SJCRH30 (cell line): ENCODE results near the gene ALDH1B1. TPM values are rescaled to one million over a fixed set of nuclear protein-coding genes. Genes with fewer than 3 reads are reported as not detected.

Source experiments
- DNase-seq, 2 experiments: peaks; one replicate each; pipeline ENCODE4 v3.0.0-alpha.2; 2015 to 2020
- H3K27ac ChIP-seq: fragments of 250-450 bp; sonication (Bioruptor Pico); 2 replicates; pipeline ENCODE4 v1.5.1; 2020; ENCODE audit warnings: mild to moderate bottlenecking, moderate library complexity
- H3K27me3 ChIP-seq: fragments of 250-450 bp; sonication (Bioruptor Pico); 2 replicates; pipeline ENCODE4 v1.5.1; 2020; ENCODE audit warnings: mild to moderate bottlenecking, moderate library complexity
- H3K36me3 ChIP-seq: fragments of 250-450 bp; sonication (Bioruptor Pico); 2 replicates; pipeline ENCODE4 v1.5.1; 2020; ENCODE audit warnings: mild to moderate bottlenecking, moderate library complexity
- H3K4me1 ChIP-seq: fragments of 250-450 bp; sonication (Bioruptor Pico); 2 replicates; pipeline ENCODE4 v1.5.1; 2020; ENCODE audit warnings: mild to moderate bottlenecking, moderate library complexity
- H3K4me3 ChIP-seq: fragments of 250-450 bp; sonication (Bioruptor Pico); 2 replicates; pipeline ENCODE4 v1.5.1; 2020; ENCODE audit warnings: mild to moderate bottlenecking, moderate library complexity
- H3K9me3 ChIP-seq: fragments of 250-450 bp; sonication (Bioruptor Pico); replicated peaks from 2 replicates; pipeline ENCODE4 v1.5.1; 2020; ENCODE audit warnings: mild to moderate bottlenecking, moderate library complexity
- total RNA-seq: library from RNA; depleted of rRNA; stranded (reverse); fragments of >200 nt; shearing (Covaris generic); gene quantifications from 2 replicates; pipeline ENCODE4 v1.2.3, GENCODE V29; 2014; rRNA removed

The ALDH1B1 gene
- total RNA-seq, 1 experiment from 2014 or later: 80.3 TPM

DNA sequence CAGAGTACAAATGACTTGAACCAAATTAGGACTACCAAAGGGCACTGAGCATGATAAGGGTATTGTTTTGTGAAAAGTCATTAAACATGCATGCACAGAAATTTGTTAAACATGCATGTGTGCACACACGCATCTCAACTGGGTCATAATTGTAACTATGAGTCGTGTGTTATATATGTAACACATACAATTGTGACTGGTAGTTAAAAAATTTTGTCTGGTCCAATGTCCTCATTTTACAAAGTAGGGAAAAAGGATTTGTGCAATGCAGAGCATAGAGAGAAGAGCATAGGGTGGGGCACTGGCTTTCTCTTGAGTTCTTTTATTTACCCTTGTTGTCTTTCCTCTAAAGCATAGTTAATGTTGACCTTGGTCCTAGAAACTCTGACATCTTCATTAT is 51.1 kb downstream of the ALDH1B1 start:
- Histone ChIP-seq H3K27me3 (no peaks in the 10 kb centered on the region), H3K36me3 (no peaks in the 10 kb centered on the region), H3K27ac (no peak overlapping the region), H3K9me3 (no peaks in the 10 kb centered on the region), H3K4me3 (no peak overlapping the region), H3K4me1 (no peaks in the 10 kb centered on the region)
- DNase-seq: no peak

DNA sequence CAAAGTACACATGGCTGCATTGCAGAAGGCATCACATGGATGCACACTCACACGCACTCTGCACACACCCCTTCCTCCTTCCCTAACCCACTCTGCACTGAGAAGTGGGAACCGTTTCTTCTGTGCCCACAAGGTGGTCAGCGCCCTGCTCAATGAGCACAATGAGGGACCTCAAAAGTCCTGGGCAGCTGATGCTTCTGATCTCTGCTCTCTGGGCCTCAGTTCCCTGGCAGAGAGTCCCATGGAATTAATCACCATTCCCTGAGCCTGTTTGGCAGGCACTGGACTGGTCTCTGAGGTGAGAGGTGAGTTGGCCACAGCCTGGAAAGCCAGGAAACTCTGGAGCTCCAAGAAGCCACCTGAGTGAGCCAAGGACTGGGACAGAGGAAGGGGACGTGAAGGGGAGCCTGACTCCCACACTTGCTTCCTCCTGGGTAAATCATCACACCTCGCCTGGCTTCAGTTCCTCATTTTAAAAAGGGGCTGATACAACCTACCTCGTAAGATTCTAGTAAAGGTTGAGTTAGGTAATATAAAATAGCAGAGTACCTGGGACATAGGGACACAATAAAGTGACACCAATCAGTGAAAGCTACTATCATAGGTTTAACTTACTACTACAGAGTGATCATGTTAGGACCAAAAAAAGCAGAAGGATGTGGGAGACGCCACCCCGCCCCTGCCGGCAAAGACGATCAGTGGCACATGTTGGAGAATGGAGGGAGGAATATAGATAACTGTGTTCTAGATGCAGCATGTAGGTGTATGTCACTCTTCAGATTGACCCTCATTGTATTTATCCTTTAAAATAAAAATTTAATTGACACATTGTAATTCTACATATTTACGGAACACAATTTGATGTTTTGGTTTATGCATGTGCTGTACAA is 52.9 kb downstream of the ALDH1B1 start:
- Histone ChIP-seq H3K4me1 (no peaks in the 10 kb centered on the region), H3K27ac (no peak overlapping the region), H3K9me3 (no peaks in the 10 kb centered on the region), H3K36me3 (no peaks in the 10 kb centered on the region), H3K4me3 (no peak overlapping the region), H3K27me3 (no peaks in the 10 kb centered on the region)
- DNase-seq: no peak

DNA sequence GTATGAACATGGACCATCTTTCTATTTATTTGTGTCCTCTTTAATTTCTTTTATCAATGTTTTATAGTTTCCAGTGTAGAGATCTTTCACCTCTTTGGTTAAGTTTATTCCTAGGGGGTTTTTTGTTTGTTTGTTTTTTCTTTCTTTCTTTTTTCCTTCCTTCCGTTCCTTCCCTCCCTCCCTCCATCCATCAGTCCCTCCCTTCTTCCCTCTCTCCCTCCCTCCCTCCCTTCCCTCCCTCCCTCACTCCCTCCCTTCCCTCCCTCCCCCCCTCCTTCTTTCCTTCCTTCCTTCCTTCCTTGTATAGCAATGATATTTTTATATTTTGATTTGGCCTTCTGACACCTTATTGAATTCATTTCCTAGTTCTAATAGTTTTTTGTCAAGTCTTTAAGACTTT is 55.2 kb downstream of the ALDH1B1 start:
- Histone ChIP-seq H3K4me3 (no peak overlapping the region), H3K27me3 (no peaks in the 10 kb centered on the region), H3K36me3 (no peaks in the 10 kb centered on the region), H3K4me1 (no peaks in the 10 kb centered on the region), H3K9me3 (no peaks in the 10 kb centered on the region), H3K27ac (no peak overlapping the region)
- no peak for DNase-seq

Other genes with a start within 250 kb of the ALDH1B1 start
- 42.3 and 44.1 TPM in 2 replicates for gene IGFBPL1, start 31.8 kb downstream of the ALDH1B1 start, total RNA-seq
- gene ANKRD18A, start 227.9 kb downstream of the ALDH1B1 start, total RNA-seq: 9.8 and 10.5 TPM in 2 replicates